Ovary (tissue), 3 donors: ENCODE measurements around the gene MACROH2A2.

Source experiments
- EP300 ChIP-seq: sonication (generic); formaldehyde crosslinking; IDR thresholded peaks from one replicate; pipeline ENCODE4 v1.6.1; 2017; ENCODE audit warnings: antibody characterized with exemption
- POLR2A ChIP-seq: fragments of 450-650 bp; IDR thresholded peaks from one replicate; pipeline ENCODE4 v1.6.1; 2017; ENCODE audit warnings: antibody characterized with exemption, mild to moderate bottlenecking, moderate library complexity
- TF ChIP-seq, protein P1 (sequence below), 3 donors: fragments of 450-650 bp in 2 of 3; fragments of 200-600 bp in 1 of 3; IDR thresholded peaks; one replicate each; pipeline versions ENCODE4 v1.5.1 to v1.8.0; 2016 to 2022; ENCODE audit warnings: antibody characterized with exemption in 3 of 3, mild to moderate bottlenecking in 1 of 3
- donor health status: DM: no; HTN: no; CAD: no.

DNA sequence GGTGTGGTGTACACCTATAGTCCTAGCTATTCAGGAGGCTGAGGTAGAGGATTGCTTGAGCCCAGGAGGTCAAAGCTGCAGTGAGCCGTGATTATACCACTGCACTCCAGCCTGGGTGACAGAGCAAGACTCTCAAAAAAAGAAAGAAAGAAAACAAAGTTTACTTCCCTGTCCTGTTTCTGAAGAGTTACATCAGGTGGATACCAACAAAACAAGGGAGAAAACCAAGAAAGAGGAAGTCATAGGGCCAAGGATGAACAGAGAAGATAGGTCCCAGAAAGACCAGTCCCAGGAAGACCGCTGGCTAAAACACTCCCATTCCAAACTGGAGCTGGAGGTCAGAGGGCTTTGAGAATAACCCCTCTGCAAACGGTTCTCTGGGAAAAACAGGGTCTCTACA lies 13.5 kb downstream of the MACROH2A2 start:
- TF ChIP-seq EP300 (no peak), POLR2A (no peak)
- TF ChIP-seq, protein P1, sequence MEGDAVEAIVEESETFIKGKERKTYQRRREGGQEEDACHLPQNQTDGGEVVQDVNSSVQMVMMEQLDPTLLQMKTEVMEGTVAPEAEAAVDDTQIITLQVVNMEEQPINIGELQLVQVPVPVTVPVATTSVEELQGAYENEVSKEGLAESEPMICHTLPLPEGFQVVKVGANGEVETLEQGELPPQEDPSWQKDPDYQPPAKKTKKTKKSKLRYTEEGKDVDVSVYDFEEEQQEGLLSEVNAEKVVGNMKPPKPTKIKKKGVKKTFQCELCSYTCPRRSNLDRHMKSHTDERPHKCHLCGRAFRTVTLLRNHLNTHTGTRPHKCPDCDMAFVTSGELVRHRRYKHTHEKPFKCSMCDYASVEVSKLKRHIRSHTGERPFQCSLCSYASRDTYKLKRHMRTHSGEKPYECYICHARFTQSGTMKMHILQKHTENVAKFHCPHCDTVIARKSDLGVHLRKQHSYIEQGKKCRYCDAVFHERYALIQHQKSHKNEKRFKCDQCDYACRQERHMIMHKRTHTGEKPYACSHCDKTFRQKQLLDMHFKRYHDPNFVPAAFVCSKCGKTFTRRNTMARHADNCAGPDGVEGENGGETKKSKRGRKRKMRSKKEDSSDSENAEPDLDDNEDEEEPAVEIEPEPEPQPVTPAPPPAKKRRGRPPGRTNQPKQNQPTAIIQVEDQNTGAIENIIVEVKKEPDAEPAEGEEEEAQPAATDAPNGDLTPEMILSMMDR (IDR thresholded peaks at IDR 0.05): no peak
